KMS-11 (cell line): ENCODE results near the gene GNAQ.
"Not testable (repeated sequence)": the region's sequence is repeated elsewhere in the genome, so short reads cannot be mapped to it uniquely, and the experiment has no call there.

Experiments used
- H2AFZ ChIP-seq: fragments of 200-600 bp; sonication (generic); 2 replicates; pipeline ENCODE4 v1.6.1; 2016; ENCODE audit warnings: antibody characterized with exemption, mixed run types, low read depth
- H3K27ac ChIP-seq: fragments of 200-600 bp; sonication (generic); 2 replicates; pipeline ENCODE4 v1.6.1; 2016; ENCODE audit warnings: mild to moderate bottlenecking, mixed run types
- H3K27me3 ChIP-seq: fragments of 200-600 bp; sonication (generic); 2 replicates; pipeline ENCODE4 v1.6.1; 2017; ENCODE audit warnings: mild to moderate bottlenecking, low read depth, mixed run types, moderate library complexity; ENCODE audit not compliant: insufficient read depth
- H3K36me3 ChIP-seq: fragments of 200-600 bp; sonication (generic); 2 replicates; pipeline ENCODE4 v1.6.1; 2017; ENCODE audit warnings: mild to moderate bottlenecking, mixed run types; ENCODE audit not compliant: insufficient read depth
- H3K4me1 ChIP-seq: fragments of 200-600 bp; sonication (generic); 2 replicates; pipeline ENCODE4 v1.6.1; 2016; ENCODE audit warnings: mild to moderate bottlenecking, low read depth, mixed run types; ENCODE audit not compliant: poor library complexity, severe bottlenecking
- H3K4me2 ChIP-seq: fragments of 200-600 bp; sonication (generic); 2 replicates; pipeline ENCODE4 v1.7.0; 2016; ENCODE audit warnings: mild to moderate bottlenecking, mixed run types
- H3K4me3 ChIP-seq: fragments of 200-600 bp; sonication (generic); IDR thresholded peaks from 2 replicates; pipeline ENCODE4 v1.6.1; 2017; ENCODE audit warnings: low read depth, low read length, mixed read lengths; ENCODE audit not compliant: insufficient read depth
- H3K79me2 ChIP-seq: fragments of 200-600 bp; sonication (generic); 2 replicates; pipeline ENCODE4 v1.6.1; 2016; ENCODE audit warnings: low read depth, mixed run types; ENCODE audit not compliant: insufficient read depth
- H3K9ac ChIP-seq: fragments of 200-600 bp; sonication (generic); 2 replicates; pipeline ENCODE4 v1.6.1; 2016; ENCODE audit warnings: mild to moderate bottlenecking, mixed run types
- H4K20me1 ChIP-seq: fragments of 200-600 bp; sonication (generic); 2 replicates; pipeline ENCODE4 v1.6.1; 2016; ENCODE audit warnings: mild to moderate bottlenecking, mixed run types; ENCODE audit not compliant: insufficient read depth
- TF ChIP-seq, protein P1 (sequence below): fragments of 200-600 bp; sonication (generic); conservative IDR thresholded peaks from 2 replicates; pipeline ENCODE4 v1.6.1; 2017; ENCODE audit warnings: low read depth, mild to moderate bottlenecking, antibody characterized with exemption, low read length, moderate library complexity, mixed read lengths

Gene GNAQ

DNA sequence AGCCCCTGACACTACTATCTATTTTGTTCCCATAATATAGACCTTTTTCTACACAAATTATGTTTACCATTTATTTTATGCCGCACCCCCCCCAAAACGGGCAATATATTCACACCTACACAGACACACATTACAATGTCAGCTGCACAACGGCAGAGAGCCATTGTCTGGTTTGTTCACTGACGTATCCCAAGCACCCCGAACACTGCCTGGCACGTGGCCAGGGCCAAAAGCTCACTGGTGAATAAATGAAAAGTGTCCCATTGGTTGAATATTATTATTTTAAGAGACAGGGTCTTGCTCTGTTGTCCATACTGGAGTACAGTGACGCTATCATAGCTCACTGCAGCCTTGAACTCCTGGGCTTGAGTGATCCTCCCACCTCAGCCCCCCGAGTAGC, 150.5 kb downstream of the GNAQ start:
- TF ChIP-seq, protein P1, sequence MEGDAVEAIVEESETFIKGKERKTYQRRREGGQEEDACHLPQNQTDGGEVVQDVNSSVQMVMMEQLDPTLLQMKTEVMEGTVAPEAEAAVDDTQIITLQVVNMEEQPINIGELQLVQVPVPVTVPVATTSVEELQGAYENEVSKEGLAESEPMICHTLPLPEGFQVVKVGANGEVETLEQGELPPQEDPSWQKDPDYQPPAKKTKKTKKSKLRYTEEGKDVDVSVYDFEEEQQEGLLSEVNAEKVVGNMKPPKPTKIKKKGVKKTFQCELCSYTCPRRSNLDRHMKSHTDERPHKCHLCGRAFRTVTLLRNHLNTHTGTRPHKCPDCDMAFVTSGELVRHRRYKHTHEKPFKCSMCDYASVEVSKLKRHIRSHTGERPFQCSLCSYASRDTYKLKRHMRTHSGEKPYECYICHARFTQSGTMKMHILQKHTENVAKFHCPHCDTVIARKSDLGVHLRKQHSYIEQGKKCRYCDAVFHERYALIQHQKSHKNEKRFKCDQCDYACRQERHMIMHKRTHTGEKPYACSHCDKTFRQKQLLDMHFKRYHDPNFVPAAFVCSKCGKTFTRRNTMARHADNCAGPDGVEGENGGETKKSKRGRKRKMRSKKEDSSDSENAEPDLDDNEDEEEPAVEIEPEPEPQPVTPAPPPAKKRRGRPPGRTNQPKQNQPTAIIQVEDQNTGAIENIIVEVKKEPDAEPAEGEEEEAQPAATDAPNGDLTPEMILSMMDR = no peak
- Histone ChIP-seq H2AFZ (no peak overlapping the region), H3K36me3 (no peaks in the 10 kb centered on the region), H3K27me3 (no peaks in the 10 kb centered on the region), H4K20me1 (no peaks in the 10 kb centered on the region), H3K9ac (no peak overlapping the region), H3K4me1 (no peaks in the 10 kb centered on the region), H3K4me2 (no peak overlapping the region), H3K4me3 (no peak overlapping the region), H3K27ac (no peak overlapping the region), H3K79me2 (no peaks in the 10 kb centered on the region)

DNA sequence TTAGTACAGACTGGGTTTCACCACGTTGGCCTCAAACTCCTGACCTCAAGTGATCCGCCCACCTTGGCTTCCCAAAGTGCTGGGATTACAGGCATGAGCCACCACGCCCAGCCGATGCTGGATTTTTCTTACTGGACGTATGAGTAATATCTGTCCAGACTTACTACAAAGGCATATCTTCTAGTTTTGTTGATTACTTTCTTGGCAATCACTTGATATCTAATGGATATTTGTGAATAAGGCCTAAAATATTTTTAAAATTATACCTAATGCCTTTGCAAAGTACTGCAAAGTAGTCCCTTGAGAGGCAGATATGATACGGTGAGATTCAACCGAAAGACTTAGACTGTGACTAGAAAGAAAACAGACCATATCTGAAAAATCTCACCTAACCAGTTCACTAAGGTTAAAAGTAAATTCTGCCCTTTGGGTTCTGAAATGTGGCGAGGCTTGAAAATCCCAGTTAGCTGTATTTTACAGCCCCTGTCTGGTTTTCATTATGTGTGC, 152.1 kb downstream of the GNAQ start:
- TF ChIP-seq, protein P1 = no peak
- Histone ChIP-seq H3K4me2 (no peak overlapping the region), H3K27me3 (no peaks in the 10 kb centered on the region), H3K9ac (no peak overlapping the region), H3K79me2 (no peaks in the 10 kb centered on the region), H3K4me3 (no peak overlapping the region), H4K20me1 (no peaks in the 10 kb centered on the region), H3K4me1 (no peaks in the 10 kb centered on the region), H3K36me3 (no peaks in the 10 kb centered on the region), H2AFZ (no peak overlapping the region), H3K27ac (no peak overlapping the region)

DNA sequence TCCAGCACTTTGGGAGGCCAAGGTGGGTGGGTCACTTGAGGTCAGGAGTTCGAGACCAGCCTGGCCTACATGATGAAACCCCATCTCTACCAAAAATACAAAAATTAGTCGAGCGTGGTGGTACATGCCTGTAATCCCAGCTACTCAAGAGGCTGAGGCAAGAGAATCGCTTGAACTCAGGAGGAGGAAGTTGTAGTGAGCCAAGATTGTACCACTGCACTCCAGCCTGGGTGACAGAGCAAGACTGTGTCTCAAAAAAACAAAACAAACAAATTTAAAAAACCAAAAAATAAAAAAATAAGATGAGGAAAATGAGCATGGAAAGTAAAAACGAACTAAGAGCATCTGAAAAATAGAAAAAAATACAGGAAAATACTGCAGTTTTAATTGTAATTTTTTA, 152.8 kb downstream of the GNAQ start:
- not testable (repeated sequence) for H3K27me3 ChIP-seq, H3K4me3 ChIP-seq, H3K9ac ChIP-seq, H3K27ac ChIP-seq, H2AFZ ChIP-seq, H3K36me3 ChIP-seq, H3K4me2 ChIP-seq, H3K4me1 ChIP-seq, H3K79me2 ChIP-seq, H4K20me1 ChIP-seq

DNA sequence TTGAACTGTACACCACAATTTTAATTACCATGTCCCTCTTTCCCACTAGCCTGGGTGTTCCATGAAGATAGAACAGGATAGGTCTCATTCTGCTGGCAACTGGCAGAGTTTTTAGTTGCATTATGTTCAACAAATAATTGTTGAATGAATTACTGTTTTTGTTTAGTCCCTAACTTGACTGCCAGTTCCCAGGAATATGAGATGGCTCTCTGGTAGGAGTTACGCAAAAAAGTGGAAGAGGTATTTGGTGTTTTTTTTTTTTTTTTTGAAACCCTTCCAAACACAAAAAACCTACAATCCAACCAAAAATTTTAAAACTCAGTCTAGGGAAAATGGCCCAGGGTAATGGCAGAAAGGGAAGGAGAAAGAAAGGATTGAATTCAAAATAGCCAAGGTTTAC, 153.6 kb downstream of the GNAQ start:
- no peaks in the 10 kb centered on the region for H4K20me1 ChIP-seq
- no peak overlapping the region for H3K4me2 ChIP-seq
- H3K9ac ChIP-seq = no peak overlapping the region
- H3K4me3 ChIP-seq = no peak overlapping the region
- no peak overlapping the region for H3K27ac ChIP-seq
- H2AFZ ChIP-seq = no peak overlapping the region
- H3K36me3 ChIP-seq = no peaks in the 10 kb centered on the region
- no peaks in the 10 kb centered on the region for H3K4me1 ChIP-seq
- TF ChIP-seq, protein P1 = no peak
- H3K27me3 ChIP-seq = no peaks in the 10 kb centered on the region
- H3K79me2 ChIP-seq = no peaks in the 10 kb centered on the region

DNA sequence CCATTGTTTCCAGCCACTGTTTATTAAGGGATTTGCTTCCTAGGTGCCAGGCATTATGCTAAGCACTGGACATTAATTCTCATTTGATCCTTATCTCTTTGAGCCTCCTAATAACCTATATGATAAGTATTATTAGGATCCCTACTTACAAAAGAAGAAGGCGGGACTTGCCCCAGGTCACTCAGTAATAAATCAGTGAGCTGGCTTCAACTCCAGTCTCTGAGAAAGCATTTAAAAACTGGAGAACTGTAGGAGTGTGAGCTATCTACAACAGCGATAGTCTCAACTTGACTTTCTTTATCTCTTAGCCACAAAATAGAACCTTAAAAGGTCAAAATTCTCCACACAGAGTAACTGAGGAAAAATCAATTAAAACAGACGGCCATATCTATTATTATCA, 155.0 kb downstream of the GNAQ start:
- H3K79me2 ChIP-seq = no peaks in the 10 kb centered on the region
- H3K9ac ChIP-seq = no peak overlapping the region
- H3K36me3 ChIP-seq = no peaks in the 10 kb centered on the region
- no peaks in the 10 kb centered on the region for H4K20me1 ChIP-seq
- H3K4me2 ChIP-seq = no peak overlapping the region
- H3K27ac ChIP-seq = no peak overlapping the region
- TF ChIP-seq, protein P1 = no peak
- H3K4me1 ChIP-seq = peaks cover 4% of the 10 kb centered on the region
- H3K4me3 ChIP-seq = no peak overlapping the region
- no peak overlapping the region for H2AFZ ChIP-seq
- no peaks in the 10 kb centered on the region for H3K27me3 ChIP-seq
